HL-60 (cell line): ENCODE results near the gene TOX3.

Experiments
- CTCF ChIP-seq: IDR thresholded peaks from one replicate; pipeline ENCODE4 v1.5.1; 2011; ENCODE audit warnings: low read length, control low read depth, inconsistent platforms; ENCODE audit not compliant: insufficient read depth
- POLR2AphosphoS5 ChIP-seq: IDR thresholded peaks from 2 replicates; pipeline ENCODE4 v1.6.1; 2012; ENCODE audit warnings: low read depth
- REST ChIP-seq: IDR thresholded peaks from 2 replicates; pipeline ENCODE4 v1.6.1; 2012; ENCODE audit warnings: low read depth; ENCODE audit not compliant: insufficient replicate concordance
- SPI1 ChIP-seq: IDR thresholded peaks from 2 replicates; pipeline ENCODE4 v1.6.1; 2012; ENCODE audit warnings: low read depth, mild to moderate bottlenecking, borderline replicate concordance

DNA sequence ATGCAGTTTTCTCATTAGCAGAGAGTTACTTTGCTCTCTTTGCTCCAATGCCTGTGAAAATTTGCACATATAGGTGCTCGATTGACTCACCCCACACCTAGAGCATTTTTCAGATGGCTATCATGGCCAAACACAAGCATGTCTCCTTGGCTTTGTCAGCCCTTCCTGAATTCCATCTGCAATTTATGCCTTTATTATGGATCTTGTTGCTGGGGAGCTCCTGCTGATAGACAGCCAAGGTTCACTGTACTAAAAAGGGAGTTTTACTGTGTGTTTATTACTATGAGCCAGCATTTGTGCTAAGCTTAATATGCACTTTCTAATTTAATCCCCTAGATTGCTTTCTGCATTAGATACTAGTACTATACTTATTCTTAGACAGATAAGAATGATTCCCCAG, 93.3 kb downstream of the TOX3 start:
- TF ChIP-seq POLR2AphosphoS5 (no peak), CTCF (no peak), SPI1 (no peak), REST (no peak)
